GM10248 (cell line): ENCODE data around the gene RIMBP2.

ENCODE experiments used
- CTCF ChIA-PET: fragments of 300-600 bp; sonication (Branson Sonifier 250); formaldehyde crosslinking; extraction: SDS; loops from one replicate; lab custom pipeline; 2021; ENCODE audit warnings: antibody characterized with exemption; lab: Yijun Ruan, JAX
- POLR2A ChIA-PET: fragments of 350-650 bp; sonication (Branson Sonifier 250); formaldehyde crosslinking; extraction: SDS; loops from one replicate; lab custom pipeline; 2020; ENCODE audit warnings: antibody characterized with exemption; lab: Yijun Ruan, JAX
- DNase-seq: peaks from one replicate; pipeline ENCODE4 v3.0.0; 2012; ENCODE audit errors: extremely low spot score
- CTCF ChIP-seq: IDR thresholded peaks from 2 replicates; pipeline ENCODE4 v1.5.1; 2012; ENCODE audit warnings: mild to moderate bottlenecking, low read depth; ENCODE audit errors: extremely low read depth, missing control alignments, control extremely low read depth

The RIMBP2 gene

GRCh38 chr12:130687796-130688778 is 28.0 kb downstream of the RIMBP2 start:
- no peak for DNase-seq
- no peak for TF ChIP-seq CTCF
- POLR2A ChIA-PET = no interaction called here
- CTCF ChIA-PET = no interaction called here

- CTCF ChIA-PET = no interaction called here
- no peak for TF ChIP-seq CTCF
- no peak for DNase-seq
- POLR2A ChIA-PET = no interaction called here
Measured at GRCh38 chr12:130687190-130687589, 28.9 kb downstream of the RIMBP2 start.

GRCh38 chr12:130686511-130686991 is 29.5 kb downstream of the RIMBP2 start:
- DNase-seq = no peak
- CTCF ChIA-PET = no interaction called here
- no peak for TF ChIP-seq CTCF
- POLR2A ChIA-PET = no interaction called here

- ChIA-PET CTCF (no interaction called here), POLR2A (no interaction called here)
- no peak for TF ChIP-seq CTCF
- DNase-seq = no peak
Measured at GRCh38 chr12:130685850-130686249, 30.2 kb downstream of the RIMBP2 start.

DNA sequence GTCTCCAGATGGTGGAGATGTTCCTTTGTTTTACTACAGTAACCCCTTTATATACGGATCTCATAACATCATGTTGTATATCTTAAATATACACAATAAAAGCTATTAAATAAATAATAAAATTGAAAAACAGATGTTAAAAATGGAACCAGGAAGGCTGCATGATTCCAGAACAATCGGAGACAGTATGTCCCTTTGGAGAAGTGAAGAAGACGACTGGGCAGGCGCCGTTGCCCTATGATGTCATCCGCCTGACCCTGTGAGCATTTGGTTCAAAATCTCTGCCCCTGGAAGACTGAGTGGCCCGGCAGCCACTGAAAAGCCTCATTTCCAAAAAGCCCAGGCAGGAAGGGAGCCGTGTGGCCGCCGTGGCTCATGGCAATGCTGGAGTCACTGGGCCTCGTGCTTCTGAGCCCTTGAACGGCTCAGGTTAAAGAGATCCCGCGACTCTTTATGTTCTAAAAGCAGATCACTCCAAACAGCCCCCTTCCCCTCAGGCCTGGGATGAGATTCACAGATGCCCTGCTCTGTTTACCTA is 30.8 kb downstream of the RIMBP2 start:
- ChIA-PET CTCF (no interaction called here), POLR2A (no interaction called here)
- DNase-seq = no peak
- no peak for TF ChIP-seq CTCF

DNA sequence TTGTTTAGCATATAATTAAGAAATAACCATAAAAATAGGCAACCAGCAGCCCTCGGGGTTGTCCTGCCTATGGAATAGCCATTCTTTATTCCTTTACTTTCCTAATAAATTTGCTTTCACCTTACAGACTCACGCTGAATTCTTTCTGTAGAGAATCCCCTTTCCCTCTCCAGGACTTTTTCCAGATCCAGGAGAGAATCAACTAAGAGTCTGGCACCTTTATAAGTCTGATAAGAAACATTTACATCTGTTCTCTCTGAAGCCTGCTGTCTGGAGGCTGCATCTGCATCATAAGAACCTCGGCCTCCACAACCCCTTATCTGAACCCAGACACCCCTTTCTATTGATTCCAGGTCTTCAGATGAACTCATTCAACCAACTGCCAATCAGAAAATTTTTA is 32.3 kb downstream of the RIMBP2 start:
- ChIA-PET CTCF (no interaction called here), POLR2A (no interaction called here)
- TF ChIP-seq CTCF = no peak
- DNase-seq = no peak
